Ectodermal cell (in vitro differentiated cells): ENCODE data around the gene NOP58.
"Not testable (repeated sequence)": the region's sequence is repeated elsewhere in the genome, so short reads cannot be mapped to it uniquely, and the experiment has no call there.

Experiments used
- H3K27ac ChIP-seq: 2 replicates; pipeline ENCODE4 v1.7.0; 2013; ENCODE audit warnings: mild to moderate bottlenecking, low read depth, low read length; ENCODE audit not compliant: insufficient read depth, poor library complexity, severe bottlenecking
- H3K27me3 ChIP-seq: 2 replicates; pipeline ENCODE4 v1.7.0; 2013; ENCODE audit warnings: mild to moderate bottlenecking, low read length; ENCODE audit not compliant: insufficient read depth, control insufficient read depth, poor library complexity, severe bottlenecking
- H3K36me3 ChIP-seq: one replicate; pipeline ENCODE4 v1.7.0; 2013; ENCODE audit warnings: low read length; ENCODE audit not compliant: control insufficient read depth, insufficient read depth
- H3K4me1 ChIP-seq: one replicate; pipeline ENCODE4 v1.7.0; 2013; ENCODE audit warnings: low read length; ENCODE audit not compliant: control insufficient read depth, insufficient read depth
- H3K4me3 ChIP-seq: 2 replicates; pipeline ENCODE4 v1.7.0; 2013; ENCODE audit warnings: low read depth, low read length, control low read depth; ENCODE audit not compliant: insufficient read depth
- H3K9me3 ChIP-seq: 2 replicates; pipeline ENCODE4 v1.7.0; 2013; ENCODE audit warnings: mild to moderate bottlenecking, low read length, moderate library complexity; ENCODE audit not compliant: control insufficient read depth
- WGBS, 2 experiments: methylation state at CpG; one replicate each; pipeline ENCODE4 v1.1.7; 2013; ENCODE audit warnings: missing lambda C conversion rate in 2 of 2; 5-methylcytosine and 5-hydroxymethylcytosine counted together

Gene NOP58

GRCh38 chr2:202306034-202306433, 40.5 kb downstream of the NOP58 start:
- 95 to 99% methylated on average over 3 of the region's 3 CpGs for WGBS, 2 experiments
- H3K9me3 ChIP-seq: no peaks in the 10 kb centered on the region
- H3K4me3 ChIP-seq: no peak overlapping the region
- H3K27ac ChIP-seq: no peak overlapping the region
- H3K4me1 ChIP-seq: no peaks in the 10 kb centered on the region
- H3K27me3 ChIP-seq: no peaks in the 10 kb centered on the region
- H3K36me3 ChIP-seq: peaks cover 12% of the 10 kb centered on the region

GRCh38 chr2:202307690-202308089, 42.1 kb downstream of the NOP58 start:
- 91 to 93% methylated on average over 3 of the region's 3 CpGs for WGBS, 2 experiments
- H3K4me1 ChIP-seq: no peaks in the 10 kb centered on the region
- no peak overlapping the region for H3K27ac ChIP-seq
- no peaks in the 10 kb centered on the region for H3K27me3 ChIP-seq
- no peaks in the 10 kb centered on the region for H3K9me3 ChIP-seq
- H3K4me3 ChIP-seq: no peak overlapping the region
- H3K36me3 ChIP-seq: peaks cover 12% of the 10 kb centered on the region

DNA sequence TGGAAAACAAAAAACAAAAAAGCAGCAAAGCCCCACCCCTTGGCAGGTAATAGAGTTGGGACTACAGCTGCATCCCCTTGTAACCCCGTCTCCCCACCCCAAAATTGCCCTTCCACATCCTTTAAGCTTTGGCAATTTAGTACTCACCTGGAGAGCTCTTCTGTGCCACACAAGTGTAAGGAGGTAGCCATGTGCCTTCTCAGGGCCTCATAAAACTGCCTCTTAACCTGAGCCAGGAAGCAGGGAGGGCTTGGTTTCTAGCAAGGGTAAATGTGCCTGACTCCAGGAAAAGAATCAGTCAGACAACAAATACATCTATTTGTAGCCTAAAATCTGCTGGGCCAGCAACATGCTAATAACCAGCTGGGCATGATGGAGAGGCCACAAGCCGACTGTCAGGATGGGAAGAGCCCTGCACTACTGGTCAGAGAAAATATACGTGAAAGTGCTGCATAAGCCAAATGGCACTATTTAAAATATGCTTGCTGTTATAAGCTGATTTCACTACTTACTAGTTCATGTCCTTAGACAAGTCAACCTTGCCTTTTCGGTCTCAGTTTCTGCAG, 46.3 kb downstream of the NOP58 start:
- no peak overlapping the region for H3K4me3 ChIP-seq
- 93 to 95% methylated on average over 4 of the region's 4 CpGs for WGBS, 2 experiments
- no peaks in the 10 kb centered on the region for H3K27me3 ChIP-seq
- H3K27ac ChIP-seq: no peak overlapping the region
- H3K36me3 ChIP-seq: no peaks in the 10 kb centered on the region
- no peaks in the 10 kb centered on the region for H3K9me3 ChIP-seq
- no peaks in the 10 kb centered on the region for H3K4me1 ChIP-seq

GRCh38 chr2:202314116-202314515, 48.6 kb downstream of the NOP58 start:
- H3K27me3 ChIP-seq: no peaks in the 10 kb centered on the region
- no peaks in the 10 kb centered on the region for H3K36me3 ChIP-seq
- no peaks in the 10 kb centered on the region for H3K4me1 ChIP-seq
- H3K9me3 ChIP-seq: no peaks in the 10 kb centered on the region
- no peak overlapping the region for H3K4me3 ChIP-seq
- 90 to 96% methylated on average over 2 of the region's 2 CpGs for WGBS, 2 experiments
- H3K27ac ChIP-seq: no peak overlapping the region

GRCh38 chr2:202317080-202317857, 51.7 kb downstream of the NOP58 start:
- no peaks in the 10 kb centered on the region for H3K27me3 ChIP-seq
- no peaks in the 10 kb centered on the region for H3K9me3 ChIP-seq
- 75 to 77% methylated on average over 5 to 6 of the region's 6 CpGs for WGBS, 2 experiments
- H3K36me3 ChIP-seq: no peaks in the 10 kb centered on the region
- no peak overlapping the region for H3K4me3 ChIP-seq
- H3K4me1 ChIP-seq: no peaks in the 10 kb centered on the region
- H3K27ac ChIP-seq: no peak overlapping the region

DNA sequence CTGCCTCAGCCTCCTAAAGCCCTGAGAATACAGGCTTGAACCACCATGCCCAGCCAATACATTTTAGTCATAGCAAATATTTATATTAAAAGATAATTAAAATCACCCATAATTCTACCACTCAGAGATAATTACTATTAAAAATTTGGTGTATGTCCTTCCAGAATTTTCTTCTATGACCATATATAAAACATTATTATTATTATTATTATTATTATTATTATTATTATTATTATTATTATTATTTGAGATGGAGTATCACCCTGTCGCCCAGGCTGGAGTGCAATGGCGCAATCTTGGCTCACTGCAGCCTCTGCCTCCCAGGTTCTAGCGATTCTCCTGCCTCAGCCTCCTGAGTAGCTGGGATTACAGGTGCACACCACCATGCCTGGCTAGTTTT, 54.8 kb downstream of the NOP58 start:
- not testable (repeated sequence) for H3K27ac ChIP-seq, H3K27me3 ChIP-seq, H3K4me3 ChIP-seq, H3K4me1 ChIP-seq, H3K9me3 ChIP-seq, H3K36me3 ChIP-seq
- 94 to 95% methylated on average over 3 of the region's 3 CpGs for WGBS, 2 experiments

DNA sequence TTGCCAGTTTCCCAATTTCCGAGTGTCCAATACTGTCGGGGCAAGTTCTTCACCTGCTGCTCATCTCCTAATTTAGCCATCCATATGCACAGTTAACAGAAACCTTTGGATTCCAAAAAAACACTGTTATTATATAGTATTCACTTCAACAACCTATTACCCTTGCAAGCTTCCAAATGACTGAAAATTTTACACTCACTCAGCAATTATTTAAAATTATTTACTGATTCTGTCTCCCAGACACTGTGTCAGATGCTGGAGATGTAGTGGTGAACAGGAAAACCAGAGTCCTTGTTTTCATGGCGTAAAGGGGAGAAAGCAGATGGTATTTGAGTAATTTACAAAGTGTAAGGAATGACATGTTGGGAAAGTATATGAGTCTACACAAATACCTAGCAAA, 56.9 kb downstream of the NOP58 start:
- H3K4me3 ChIP-seq: no peak overlapping the region
- H3K36me3 ChIP-seq: no peaks in the 10 kb centered on the region
- peaks cover under 1% of the 10 kb centered on the region for H3K4me1 ChIP-seq
- no peaks in the 10 kb centered on the region for H3K9me3 ChIP-seq
- WGBS, 2 experiments: 92 to 97% methylated on average over 3 of the region's 3 CpGs
- no peaks in the 10 kb centered on the region for H3K27me3 ChIP-seq
- no peak overlapping the region for H3K27ac ChIP-seq

DNA sequence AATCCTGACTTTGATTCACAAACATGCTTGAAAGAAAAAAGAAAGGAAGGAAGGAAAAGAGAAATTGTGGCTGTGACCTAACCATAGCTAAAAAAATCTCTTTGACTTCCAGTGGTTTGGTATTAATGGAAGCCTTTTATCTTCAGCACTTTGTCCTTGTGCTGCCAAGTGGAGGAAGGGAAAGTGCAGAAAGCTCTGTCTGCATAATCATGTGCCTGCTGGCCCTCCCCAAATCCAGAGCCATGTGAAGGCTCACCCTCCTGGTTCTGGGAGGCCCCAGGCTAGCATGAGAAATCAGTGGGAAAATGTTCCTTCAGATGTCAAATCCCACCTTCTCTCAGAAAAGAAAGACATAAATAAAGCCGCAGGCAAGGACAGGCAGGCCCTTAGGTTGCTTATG, 62.3 kb downstream of the NOP58 start:
- WGBS, 2 experiments: 79 to 80% methylated on average over 1 of the region's 1 CpG
- Histone ChIP-seq H3K27me3 (no peaks in the 10 kb centered on the region), H3K4me3 (no peak overlapping the region), H3K9me3 (no peaks in the 10 kb centered on the region), H3K4me1 (peaks cover 4% of the 10 kb centered on the region), H3K27ac (no peak overlapping the region), H3K36me3 (no peaks in the 10 kb centered on the region)

DNA sequence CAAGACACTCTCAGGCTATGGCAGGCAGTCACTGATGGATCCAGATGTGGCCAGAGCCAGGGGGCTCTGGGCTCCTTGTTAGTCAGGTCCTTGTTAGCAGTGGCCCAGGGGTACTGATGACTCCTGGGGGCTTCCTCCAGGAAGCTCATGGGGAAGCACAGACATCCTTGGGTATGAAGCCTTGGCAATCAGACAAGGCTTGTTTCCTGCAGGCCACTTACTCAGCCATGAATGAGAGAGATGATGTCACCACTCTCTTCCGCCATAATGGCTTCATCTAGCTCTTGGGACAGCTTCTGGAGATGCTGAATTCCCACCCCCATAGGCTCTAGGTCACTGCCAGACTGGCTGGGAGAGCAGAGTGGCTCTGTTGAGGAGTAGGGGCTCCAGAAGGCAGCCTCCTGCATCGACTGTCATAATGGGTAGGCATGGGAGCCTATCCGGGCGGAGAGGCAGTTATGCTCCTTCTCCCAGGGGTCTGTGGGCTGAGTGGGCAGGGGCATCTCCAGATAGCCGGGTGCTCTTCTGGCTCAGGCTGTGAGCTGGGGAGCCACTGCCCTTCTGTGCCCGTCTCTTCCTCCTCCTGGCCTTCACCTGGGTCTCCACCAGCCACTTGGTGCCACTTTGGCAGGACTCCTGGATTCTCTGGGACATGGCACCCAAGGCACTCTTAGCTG, 70.4 kb downstream of the NOP58 start:
- WGBS, 2 experiments: 93 to 95% methylated on average over 6 of the region's 6 CpGs
- H3K4me1 ChIP-seq: no peaks in the 10 kb centered on the region

DNA sequence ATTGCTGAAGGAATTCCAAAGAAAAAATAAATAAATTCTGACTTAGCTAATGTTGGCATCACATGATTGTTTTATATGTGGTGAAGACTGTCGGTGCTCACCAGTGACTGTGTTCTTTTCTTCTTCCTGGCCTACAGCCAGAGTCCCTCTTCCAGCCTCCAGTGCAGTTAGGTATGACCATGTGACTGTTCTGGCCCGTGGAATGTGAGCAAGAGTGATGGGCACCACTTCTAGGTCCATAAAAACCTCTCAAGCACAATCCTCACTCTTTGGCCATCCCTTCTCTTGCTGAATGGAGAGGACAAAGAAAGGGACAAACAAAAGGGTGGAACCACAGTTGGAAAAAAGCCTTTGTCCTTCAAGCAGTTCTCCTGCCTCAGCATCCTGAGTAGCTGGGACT, 71.6 kb downstream of the NOP58 start:
- 90 to 91% methylated on average over 2 of the region's 2 CpGs for WGBS, 2 experiments
- Histone ChIP-seq H3K9me3 (no peaks in the 10 kb centered on the region), H3K4me3 (no peak overlapping the region), H3K27ac (no peak overlapping the region), H3K4me1 (no peaks in the 10 kb centered on the region), H3K36me3 (no peaks in the 10 kb centered on the region), H3K27me3 (no peaks in the 10 kb centered on the region)

More for the DNA sequence above, 70.4 kb downstream of the NOP58 start:
- no peaks in the 10 kb centered on the region for H3K36me3 ChIP-seq
- H3K4me3 ChIP-seq: no peak overlapping the region
- H3K27ac ChIP-seq: no peak overlapping the region
- no peaks in the 10 kb centered on the region for H3K9me3 ChIP-seq
- no peaks in the 10 kb centered on the region for H3K27me3 ChIP-seq
